HG03442 (cell line): Measurements from ENCODE around the gene SPSB3.

Experiments used
- ATAC-seq: cut with Tn5 transposase; IDR thresholded peaks from one replicate; pipeline ENCODE4 v1.9.1; 2021; ENCODE audit warnings: mild to moderate bottlenecking, moderate library complexity; ENCODE audit not compliant: unreplicated experiment

SPSB3 gene

GRCh38 chr16:1782408-1783264 is at the start of gene SPSB3, which contains the start of gene NUBP2:
TSS of gene SPSB3 (minus strand) at chr16:1782571. CDS start at chr16:1781483, 1,088 bp downstream.
TSS of gene NUBP2 (plus strand) at chr16:1782960. CDS start at chr16:1783021, 61 bp downstream.
- ATAC-seq: peak; percentile 82

DNA sequence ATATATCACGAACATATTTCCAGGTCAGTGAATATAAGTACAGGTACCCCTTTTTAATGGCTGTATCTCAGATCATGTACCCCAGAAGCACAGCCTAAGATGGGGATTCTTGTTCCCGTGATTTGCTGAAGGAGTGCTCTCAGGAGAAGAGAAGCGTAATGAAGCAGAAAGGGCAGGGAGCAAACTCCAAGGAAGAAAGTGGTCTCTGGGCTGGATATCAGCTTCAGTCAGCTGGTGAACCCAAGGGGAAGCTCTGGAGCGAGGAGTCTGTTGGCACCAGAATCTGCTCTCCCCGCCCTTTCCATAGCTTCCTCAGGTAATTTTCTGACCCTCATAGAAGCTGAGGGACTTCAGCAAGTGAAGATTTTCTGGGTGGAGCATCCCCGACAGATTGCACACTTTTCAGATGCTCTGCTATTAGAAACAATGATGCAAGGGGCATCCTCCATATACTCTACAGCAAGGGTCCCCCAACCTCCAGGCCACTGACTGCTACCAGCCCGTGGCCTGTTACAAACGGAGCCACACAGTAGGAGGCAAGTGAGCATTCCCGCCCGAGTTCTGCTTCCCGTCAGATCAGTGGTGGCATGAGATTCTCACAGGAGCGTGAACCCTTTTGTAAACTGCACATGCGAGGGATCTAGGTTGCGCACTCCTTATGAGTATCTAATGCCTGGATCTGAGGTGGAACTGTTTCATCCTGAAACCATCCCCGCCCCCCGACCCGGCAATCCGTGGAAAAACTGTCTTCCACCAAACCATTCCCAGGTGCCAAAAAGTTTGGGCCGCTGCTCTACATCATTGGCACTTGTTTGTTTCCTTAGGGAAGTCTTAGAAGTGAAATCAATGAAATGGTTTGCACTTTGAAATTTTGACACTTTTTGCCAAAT is 49.1 kb upstream of the SPSB3 start:
- ATAC-seq: no peak

GRCh38 chr16:1830213-1830612 is 47.8 kb upstream of the SPSB3 start:
- ATAC-seq: no peak

GRCh38 chr16:1828645-1829410 is 46.5 kb upstream of the SPSB3 start:
- no peak for ATAC-seq

GRCh38 chr16:1826691-1827573 is 44.6 kb upstream of the SPSB3 start, which contains the start of the genes FAHD1 and HAGH:
TSS of gene FAHD1 (plus strand) at chr16:1827206. CDS start at chr16:1827239, 33 bp downstream.
TSS of gene HAGH (minus strand) at chr16:1826825. CDS start at chr16:1826787, 38 bp downstream.
- ATAC-seq: peak; percentile 77

DNA sequence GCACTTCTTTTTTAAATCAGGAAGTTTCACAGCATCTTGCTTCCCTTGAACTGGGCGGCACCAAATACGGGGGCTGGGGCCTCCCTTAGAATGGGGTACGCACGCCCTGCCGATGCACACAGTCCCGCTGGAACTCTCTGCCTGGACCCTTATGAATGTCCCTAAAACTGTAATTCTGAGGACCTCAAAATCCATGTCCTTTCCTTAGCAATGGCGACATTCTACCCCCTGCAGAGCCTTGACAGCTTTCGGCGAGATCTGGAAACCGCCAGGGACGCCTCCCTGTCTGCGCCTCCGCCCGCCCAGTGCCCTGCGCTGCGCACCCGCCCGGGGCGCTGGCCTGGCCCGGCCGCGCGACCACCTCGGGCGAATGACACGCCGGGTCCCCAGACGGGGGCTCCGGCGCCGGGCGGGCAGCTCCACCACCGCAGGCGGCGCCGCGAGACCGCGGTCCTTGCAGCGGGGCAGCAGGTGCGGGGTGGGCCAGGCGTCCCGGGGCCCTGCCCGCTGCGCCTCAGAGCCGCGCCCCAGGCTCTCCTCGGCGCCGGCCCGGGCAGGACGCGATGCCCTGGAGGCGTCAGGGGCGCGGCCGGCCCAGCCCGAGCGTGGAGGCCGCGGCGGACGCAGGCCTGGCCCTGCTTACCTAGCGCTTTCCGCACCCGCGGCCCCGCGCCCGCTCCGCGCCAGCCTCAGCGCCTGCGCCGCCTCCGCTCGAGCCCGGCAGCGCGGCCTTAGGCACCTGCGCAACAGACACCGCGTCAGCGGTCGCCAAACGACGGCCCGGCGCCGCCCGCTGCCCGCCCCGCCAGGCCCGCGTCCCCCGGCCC is 43.7 kb upstream of the SPSB3 start:
- peak; percentile 41 for ATAC-seq

DNA sequence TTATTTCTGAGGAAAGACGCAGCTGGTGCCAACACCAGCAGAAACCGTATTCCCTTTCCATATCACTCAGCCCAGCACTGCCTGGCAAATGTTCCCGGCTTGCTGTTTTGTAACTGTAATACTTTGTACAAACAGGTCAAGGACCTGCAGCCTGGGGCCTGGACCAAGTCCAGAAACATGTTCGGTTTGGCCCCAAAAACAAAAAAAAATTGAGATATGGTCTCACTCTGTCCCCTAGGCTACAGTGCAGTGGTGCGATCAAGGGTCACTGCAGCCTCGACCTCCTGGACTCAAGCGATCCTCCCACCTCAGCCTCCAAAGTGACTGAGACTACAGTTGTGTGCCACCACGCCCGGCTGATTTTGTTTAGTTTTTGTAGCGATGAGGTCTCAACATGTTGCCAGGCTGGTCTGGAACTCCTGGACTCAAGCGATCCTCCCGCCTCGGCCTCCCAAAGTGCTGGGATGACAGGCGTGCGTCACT is 43.1 kb upstream of the SPSB3 start:
- no peak for ATAC-seq

DNA sequence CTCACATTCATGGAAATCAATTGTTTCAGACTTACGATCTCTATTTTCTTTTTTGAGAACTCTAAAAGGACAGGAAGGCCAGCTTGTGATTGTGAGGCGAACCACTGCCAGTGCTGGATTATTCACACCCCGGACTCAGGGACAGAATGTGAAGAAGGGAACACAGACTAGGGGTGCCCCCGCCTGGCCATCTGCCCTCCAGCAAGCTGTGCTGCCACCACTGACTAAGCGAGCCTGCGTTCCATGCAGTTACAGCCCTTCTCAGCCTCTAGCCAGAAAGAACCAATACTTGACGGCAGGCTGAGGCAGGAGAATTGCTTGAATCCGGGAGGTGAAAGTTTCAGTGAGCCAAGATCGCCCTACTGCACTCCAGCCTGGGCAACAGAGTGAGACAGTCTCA is 41.5 kb upstream of the SPSB3 start:
- no peak for ATAC-seq

DNA sequence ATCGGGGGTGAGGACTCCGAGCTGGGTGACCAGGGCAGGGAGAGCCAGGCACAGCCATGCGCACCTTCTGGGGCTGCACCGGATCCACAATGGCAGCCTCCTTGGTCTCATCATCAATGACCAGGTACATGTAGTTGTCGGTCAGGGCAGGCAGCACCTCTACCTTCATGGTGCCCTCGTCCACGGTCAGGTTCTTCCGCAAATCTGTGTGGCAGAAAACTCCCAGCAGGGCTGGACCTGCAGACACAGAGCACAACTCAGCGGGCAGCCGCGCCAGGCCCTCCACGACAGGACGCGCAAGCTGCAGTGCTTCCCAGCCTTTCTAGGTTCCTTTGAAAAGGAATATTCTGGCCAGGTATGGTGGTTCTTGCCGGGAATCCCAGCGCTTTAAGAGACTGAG is 40.4 kb upstream of the SPSB3 start:
- ATAC-seq: no peak

- ATAC-seq: no peak
Measured at GRCh38 chr16:1821861-1822611, 39.7 kb upstream of the SPSB3 start.

DNA sequence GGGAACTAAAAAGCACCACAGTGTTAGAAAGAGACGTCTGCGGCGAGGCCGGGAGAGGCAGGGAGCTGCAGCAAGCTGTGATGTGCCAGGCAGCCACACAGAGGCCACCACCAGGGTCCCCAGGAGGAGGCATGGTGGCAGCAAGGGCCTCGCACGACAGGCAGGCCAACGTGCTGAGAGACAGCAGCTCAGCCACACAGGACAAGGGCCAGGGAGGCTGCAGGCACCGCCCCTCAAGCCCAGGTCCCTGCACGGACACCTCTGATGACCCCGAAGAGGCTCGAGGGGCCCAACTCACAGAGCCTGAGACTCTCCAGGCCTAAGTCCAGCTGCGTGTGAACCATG is 38.5 kb upstream of the SPSB3 start:
- ATAC-seq: no peak

DNA sequence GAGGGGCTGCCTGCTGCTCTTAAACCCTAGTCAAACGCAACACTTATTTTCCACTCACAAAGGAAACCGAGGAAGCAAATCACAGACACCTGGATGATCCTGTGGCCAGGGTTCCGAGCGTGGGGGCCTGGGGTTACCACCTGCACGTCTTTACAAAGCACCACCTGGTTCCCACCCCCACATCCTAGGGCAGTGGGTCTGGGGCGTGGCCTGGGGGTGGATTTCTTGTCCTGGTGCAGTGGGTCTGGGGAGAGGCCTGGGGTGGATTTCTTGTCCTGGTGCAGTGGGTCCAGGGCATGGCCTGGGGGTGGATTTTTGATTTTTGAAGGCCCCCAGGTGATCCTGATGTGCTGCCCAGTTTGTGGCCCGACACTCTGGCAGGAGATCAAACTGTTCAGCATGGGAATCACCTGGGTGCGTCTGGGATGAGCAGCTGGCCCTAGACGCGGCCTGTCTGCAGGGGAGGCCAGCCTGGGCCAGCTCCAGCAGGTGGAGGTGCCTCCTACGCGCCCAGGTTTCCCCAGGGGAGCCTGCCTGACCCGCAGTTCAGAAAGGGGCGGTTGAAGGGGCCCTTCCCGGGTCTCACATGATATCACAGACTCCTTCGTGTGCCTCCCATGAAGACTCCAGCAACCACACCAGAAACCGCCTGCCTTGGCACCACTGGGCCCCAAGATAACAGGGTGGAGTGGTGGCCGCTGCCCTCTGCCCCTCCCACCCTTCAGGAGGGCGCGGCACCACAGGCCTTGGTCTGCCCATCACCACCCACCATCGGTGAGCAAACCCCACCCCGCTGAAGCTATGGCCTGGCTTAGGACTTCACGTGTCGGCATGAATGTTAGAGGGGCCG is 38.0 kb upstream of the SPSB3 start:
- no peak for ATAC-seq

DNA sequence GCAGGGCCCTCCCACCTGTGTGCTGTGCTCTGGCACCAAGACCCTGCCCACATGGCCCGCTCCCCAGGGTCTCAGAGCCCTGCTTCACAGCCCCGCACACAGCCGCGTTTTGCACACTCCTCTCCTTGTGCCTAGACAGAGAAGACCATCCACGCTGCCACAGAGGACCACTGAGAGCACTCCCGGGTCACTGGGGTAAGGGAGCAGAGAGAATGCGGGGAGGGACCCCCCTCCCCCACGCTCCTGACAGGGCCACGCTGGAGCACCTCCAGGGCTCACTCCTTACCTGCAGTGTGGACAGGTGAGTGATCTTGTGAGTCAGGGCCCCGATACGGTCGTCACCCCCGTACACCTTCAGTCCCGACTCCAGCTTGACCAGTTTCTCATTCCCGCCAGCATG is 37.2 kb upstream of the SPSB3 start:
- no peak for ATAC-seq

DNA sequence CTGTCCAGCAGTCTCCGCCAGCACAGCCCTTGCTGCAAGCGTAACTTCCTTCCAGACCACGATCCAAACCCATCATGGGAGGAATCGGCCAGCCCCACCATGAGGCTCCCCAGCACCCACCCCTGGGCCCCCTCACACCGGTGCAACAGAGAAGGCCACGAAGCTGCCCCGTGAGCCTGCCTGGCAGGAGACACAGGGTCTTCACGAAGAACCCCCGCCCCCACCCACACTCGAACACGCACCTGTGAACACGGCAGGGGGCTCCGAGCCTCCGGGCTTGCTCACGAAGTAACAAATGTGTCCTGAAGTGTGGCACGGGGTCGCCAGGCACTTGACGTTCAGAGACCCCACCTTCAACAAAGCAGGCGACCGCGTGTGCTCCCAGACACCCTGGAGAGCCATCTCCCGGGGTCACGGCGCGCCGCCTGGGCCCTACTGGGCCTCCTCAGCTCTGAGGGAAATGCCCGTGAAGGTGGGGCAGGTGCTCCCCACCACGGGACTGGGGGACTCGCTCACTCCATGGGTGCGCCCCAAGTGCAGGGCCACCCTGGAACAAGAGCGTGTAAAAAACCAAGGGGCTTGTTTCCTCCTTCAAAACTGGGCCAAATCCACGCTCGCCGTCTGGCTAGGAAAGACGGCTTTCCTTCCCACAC is 36.6 kb upstream of the SPSB3 start:
- ATAC-seq: no peak

DNA sequence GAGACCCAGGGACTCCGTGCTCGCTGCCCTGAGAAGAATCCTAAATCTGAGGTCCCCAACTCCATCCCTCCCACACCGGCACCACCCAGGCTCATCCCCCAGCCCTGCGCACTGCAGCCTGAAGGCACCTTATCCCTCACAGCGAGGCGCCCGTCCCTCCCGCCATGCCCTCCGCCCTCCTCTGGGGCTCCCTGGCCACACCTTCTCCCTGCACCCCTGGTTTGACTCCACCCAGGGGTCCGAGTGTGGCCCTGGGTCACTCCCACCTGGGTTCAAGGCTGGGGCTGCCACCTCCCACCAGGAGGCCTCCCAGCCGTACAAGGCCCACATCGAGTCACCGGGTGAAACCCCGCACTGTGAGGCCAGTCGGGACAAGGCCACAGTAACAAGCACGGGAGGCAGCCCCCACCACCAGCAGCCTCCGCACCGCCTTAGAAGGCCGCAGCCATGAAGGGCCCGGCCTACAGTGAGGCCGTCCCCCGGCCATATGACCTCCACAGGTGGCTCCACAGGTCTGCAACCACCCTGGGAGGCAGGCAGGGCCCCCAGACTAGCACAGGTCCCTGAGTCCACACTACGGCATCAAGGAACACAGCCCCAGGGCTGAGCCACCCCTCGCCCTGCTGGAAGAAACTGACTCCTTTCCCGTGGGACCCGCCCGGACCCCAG is 36.0 kb upstream of the SPSB3 start:
- no peak for ATAC-seq

DNA sequence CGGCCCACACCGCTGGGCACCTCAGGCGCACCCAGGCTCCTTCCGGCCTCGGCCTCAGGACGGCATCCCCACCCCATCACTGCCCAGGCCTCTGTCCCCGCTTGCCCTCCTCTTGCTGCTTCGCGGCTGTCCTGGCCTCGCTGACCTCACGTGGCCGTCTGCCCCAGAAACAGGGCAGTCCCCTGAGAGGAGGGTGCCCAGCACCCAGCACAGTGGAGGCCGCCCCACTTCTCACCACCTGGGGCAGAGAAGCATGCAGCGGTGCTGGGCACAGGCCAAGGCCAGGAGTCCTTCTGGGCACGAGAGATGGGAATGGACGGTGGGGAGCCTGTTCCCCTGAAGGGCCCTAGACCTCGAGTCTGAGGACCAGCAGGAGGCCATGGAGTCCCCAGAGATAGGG is 35.3 kb upstream of the SPSB3 start:
- no peak for ATAC-seq
